Nephron (organoid): Measurements from ENCODE around the gene TNFRSF11A.

Source experiments
- H3K27ac Mint-ChIP-seq, 3 experiments: 2 replicates each; pipeline ENCODE4 v1.8.0; 2020; ENCODE audit warnings: mixed read lengths in 3 of 3, mild to moderate bottlenecking in 2 of 3, moderate library complexity in 1 of 3
- H3K27me3 Mint-ChIP-seq: 2 replicates; pipeline ENCODE4 v1.8.0; 2021; ENCODE audit warnings: low read depth, mild to moderate bottlenecking, moderate library complexity, mixed read lengths
- H3K36me3 Mint-ChIP-seq: 2 replicates; pipeline ENCODE4 v1.8.0; 2020; ENCODE audit warnings: low read depth, mixed read lengths
- H3K4me1 Mint-ChIP-seq: 2 replicates; pipeline ENCODE4 v1.8.0; 2020; ENCODE audit warnings: mixed read lengths
- H3K4me3 Mint-ChIP-seq, 3 experiments: 2 replicates each; pipeline ENCODE4 v1.8.0; 2020; ENCODE audit warnings: mild to moderate bottlenecking in 3 of 3, mixed read lengths in 3 of 3, moderate library complexity in 2 of 3
- H3K9me3 Mint-ChIP-seq: 2 replicates; pipeline ENCODE4 v1.8.0; 2020; ENCODE audit warnings: mixed read lengths
- TF ChIP-seq, protein P1 (sequence below), 3 experiments: fragments of 200-600 bp; sonication (generic); IDR thresholded peaks; one replicate each; pipeline ENCODE4 v1.5.0; 2021; ENCODE audit warnings: antibody characterized with exemption in 3 of 3; ENCODE audit not compliant: unreplicated experiment in 3 of 3

The TNFRSF11A gene

DNA sequence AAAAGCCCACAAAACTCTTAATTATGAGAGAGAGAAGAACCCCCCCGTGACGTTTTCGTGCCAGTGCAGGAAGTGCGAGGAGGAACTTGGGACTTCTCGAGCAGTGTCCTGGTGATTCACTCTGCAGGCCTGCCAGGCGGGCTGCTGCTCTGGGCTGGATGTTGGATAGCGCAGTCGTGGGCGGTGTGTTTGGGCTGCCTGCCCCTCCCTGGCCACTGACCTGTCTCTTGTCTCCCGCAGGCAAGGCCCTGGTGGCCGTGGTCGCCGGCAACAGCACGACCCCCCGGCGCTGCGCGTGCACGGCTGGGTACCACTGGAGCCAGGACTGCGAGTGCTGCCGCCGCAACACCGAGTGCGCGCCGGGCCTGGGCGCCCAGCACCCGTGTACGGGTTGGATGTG lies 29.0 kb downstream of the TNFRSF11A start:
- peaks cover 9% of the 10 kb centered on the region for H3K27me3 Mint-ChIP-seq
- TF ChIP-seq, protein P1, sequence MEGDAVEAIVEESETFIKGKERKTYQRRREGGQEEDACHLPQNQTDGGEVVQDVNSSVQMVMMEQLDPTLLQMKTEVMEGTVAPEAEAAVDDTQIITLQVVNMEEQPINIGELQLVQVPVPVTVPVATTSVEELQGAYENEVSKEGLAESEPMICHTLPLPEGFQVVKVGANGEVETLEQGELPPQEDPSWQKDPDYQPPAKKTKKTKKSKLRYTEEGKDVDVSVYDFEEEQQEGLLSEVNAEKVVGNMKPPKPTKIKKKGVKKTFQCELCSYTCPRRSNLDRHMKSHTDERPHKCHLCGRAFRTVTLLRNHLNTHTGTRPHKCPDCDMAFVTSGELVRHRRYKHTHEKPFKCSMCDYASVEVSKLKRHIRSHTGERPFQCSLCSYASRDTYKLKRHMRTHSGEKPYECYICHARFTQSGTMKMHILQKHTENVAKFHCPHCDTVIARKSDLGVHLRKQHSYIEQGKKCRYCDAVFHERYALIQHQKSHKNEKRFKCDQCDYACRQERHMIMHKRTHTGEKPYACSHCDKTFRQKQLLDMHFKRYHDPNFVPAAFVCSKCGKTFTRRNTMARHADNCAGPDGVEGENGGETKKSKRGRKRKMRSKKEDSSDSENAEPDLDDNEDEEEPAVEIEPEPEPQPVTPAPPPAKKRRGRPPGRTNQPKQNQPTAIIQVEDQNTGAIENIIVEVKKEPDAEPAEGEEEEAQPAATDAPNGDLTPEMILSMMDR (IDR thresholded peaks at IDR 0.05; ENCODE audit: unreplicated experiment in 3 of 3): no peak

DNA sequence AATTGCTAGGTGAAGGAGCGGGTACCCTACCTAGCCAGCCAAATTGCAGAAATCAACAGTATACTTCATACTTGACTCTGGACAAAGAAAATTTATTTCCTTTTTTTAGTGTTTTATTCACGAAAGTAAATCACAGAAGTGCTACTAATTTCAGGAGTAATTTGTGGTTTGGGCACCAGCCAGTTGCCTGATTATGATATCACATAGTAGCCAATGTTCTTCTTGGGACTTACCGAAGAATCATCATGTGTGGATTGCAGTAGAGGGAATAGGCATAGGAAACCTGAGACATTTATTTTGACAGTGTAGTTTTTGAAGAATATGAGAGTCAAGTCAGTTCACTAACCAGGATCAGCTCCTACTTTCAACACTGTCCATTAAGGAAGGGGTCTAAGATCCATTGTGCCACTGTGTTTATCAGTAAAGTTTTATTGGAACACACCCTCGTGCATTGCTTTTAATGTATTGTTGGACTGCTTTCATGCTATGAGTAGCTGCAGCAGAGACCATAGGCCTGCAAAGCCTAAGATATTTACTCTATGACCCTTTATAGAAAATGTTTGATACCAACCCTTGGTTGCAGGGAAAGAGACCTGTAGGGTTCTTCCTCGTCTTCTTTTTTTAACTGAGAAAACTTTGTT lies 32.1 kb downstream of the TNFRSF11A start:
- peaks cover 4% of the 10 kb centered on the region for H3K27me3 Mint-ChIP-seq
- H3K36me3 Mint-ChIP-seq: no peaks in the 10 kb centered on the region
- TF ChIP-seq, protein P1 (IDR thresholded peaks at IDR 0.05; ENCODE audit: unreplicated experiment in 3 of 3): no peak
- no peak overlapping the region for H3K4me3 Mint-ChIP-seq
- no peaks in the 10 kb centered on the region for H3K9me3 Mint-ChIP-seq
- H3K4me1 Mint-ChIP-seq: no peaks in the 10 kb centered on the region
- no peak overlapping the region for H3K27ac Mint-ChIP-seq

More for the DNA sequence above, 29.0 kb downstream of the TNFRSF11A start:
- H3K27ac Mint-ChIP-seq: no peak overlapping the region
- H3K4me1 Mint-ChIP-seq: no peaks in the 10 kb centered on the region
- H3K36me3 Mint-ChIP-seq: no peaks in the 10 kb centered on the region
- H3K4me3 Mint-ChIP-seq: no peak overlapping the region
- no peaks in the 10 kb centered on the region for H3K9me3 Mint-ChIP-seq

DNA sequence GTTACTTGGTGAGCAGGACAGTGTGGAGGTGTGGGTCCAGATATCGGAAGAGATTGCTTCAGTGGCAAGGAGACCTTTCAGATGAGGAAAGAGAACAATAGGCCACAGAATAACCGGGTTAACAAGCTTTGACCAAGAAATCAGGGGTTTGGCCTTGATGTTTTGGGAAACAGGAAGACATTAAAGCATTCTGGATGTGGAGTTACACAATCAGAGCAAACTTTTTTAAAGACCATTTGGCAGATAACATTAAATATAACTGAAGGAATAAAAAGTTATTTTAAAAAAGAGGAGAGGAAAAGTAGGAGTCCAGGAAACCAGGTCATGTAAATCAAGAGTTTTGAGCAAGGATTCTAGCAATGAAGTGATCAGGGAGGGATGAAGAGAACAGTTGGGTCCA lies 35.7 kb downstream of the TNFRSF11A start:
- TF ChIP-seq, protein P1 (IDR thresholded peaks at IDR 0.05; ENCODE audit: unreplicated experiment in 3 of 3): no peak
- no peaks in the 10 kb centered on the region for H3K4me1 Mint-ChIP-seq
- H3K4me3 Mint-ChIP-seq: no peak overlapping the region
- H3K27me3 Mint-ChIP-seq: peaks cover 4% of the 10 kb centered on the region
- no peak overlapping the region for H3K27ac Mint-ChIP-seq
- H3K9me3 Mint-ChIP-seq: peaks cover 2% of the 10 kb centered on the region
- no peaks in the 10 kb centered on the region for H3K36me3 Mint-ChIP-seq

DNA sequence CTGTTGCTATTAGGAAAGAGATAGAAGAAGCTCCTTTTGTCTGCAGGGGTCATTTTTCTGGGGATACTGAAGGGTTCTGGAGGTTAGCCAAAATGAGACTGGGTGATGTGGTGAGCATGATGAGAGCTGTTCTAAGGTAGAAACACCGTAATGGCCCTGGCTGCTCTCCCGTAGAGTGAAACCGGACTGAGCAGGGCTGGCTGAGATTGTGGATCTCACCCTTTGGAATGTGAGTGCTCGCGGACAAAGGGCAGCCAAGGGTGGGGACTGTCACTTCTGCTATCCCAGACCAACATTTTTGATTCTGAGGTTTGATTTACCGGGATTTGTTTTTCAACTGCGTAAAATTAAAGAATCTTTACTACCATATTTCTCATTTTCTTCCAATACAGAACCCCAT lies 36.2 kb downstream of the TNFRSF11A start:
- peaks cover 4% of the 10 kb centered on the region for H3K27me3 Mint-ChIP-seq
- no peak overlapping the region for H3K27ac Mint-ChIP-seq
- no peaks in the 10 kb centered on the region for H3K36me3 Mint-ChIP-seq
- H3K4me3 Mint-ChIP-seq: no peak overlapping the region
- peaks cover 2% of the 10 kb centered on the region for H3K9me3 Mint-ChIP-seq
- TF ChIP-seq, protein P1 (IDR thresholded peaks at IDR 0.05; ENCODE audit: unreplicated experiment in 3 of 3): no peak
- no peaks in the 10 kb centered on the region for H3K4me1 Mint-ChIP-seq

DNA sequence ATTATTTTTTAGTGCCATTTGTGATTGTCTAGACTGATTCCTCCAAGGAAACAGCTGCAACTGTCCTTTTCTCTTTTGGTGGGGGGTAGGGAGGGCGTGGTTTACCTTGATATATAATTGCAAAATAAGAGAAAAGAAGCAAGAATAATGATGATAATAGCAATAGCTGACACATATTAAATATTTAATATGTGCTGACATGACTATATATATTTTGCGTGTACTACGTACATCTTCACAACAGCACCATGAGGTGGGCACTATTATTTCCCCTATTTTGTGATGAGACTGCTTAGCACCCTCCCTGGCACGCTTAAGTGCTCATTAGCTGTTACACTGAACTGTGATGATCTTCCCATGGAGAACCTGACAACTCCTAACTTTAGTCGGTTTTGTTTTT lies 39.4 kb downstream of the TNFRSF11A start:
- H3K9me3 Mint-ChIP-seq: peaks cover 2% of the 10 kb centered on the region
- TF ChIP-seq, protein P1 (IDR thresholded peaks at IDR 0.05; ENCODE audit: unreplicated experiment in 3 of 3): no peak
- no peaks in the 10 kb centered on the region for H3K36me3 Mint-ChIP-seq
- no peak overlapping the region for H3K4me3 Mint-ChIP-seq
- H3K27ac Mint-ChIP-seq: no peak overlapping the region
- H3K4me1 Mint-ChIP-seq: no peaks in the 10 kb centered on the region
- H3K27me3 Mint-ChIP-seq: peaks cover 4% of the 10 kb centered on the region

DNA sequence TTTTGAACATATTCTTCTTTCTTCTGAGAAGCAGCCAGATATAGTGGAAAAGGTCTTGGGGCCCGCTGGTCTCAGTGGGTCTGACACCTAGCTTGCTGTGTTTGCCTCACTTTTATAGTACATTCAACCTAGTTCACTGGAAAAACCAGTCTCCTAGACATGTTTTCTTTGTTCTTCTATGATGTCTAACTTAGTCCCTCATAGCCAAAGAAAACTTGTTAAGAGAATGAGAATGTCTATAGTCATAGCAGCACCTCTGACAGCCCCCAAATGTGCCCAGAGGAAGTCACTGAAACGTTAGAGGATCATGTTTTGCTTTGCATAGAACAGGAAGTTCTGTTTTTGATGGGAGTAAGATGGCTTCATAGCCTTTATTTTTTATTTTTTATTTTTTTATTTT lies 40.3 kb downstream of the TNFRSF11A start:
- Mint-ChIP-seq H3K4me3 (no peak overlapping the region), H3K27ac (no peak overlapping the region), H3K27me3 (no peaks in the 10 kb centered on the region), H3K36me3 (no peaks in the 10 kb centered on the region), H3K9me3 (peaks cover 2% of the 10 kb centered on the region), H3K4me1 (no peaks in the 10 kb centered on the region)
- TF ChIP-seq, protein P1 (IDR thresholded peaks at IDR 0.05; ENCODE audit: unreplicated experiment in 3 of 3): no peak
